WERI-Rb-1 (cell line): Measurements from ENCODE around the gene DBP.
A peak's percentile ranks its signal among the peaks of the same experiment; 100 is the strongest.

Source experiments
- DNase-seq: peaks from one replicate; pipeline ENCODE4 v3.0.0-alpha.2; 2020
- H3K27ac ChIP-seq: fragments of 250-450 bp; sonication (Bioruptor Pico); 2 replicates; pipeline ENCODE4 v1.5.1; 2020; ENCODE audit warnings: mild to moderate bottlenecking, moderate library complexity
- H3K27me3 ChIP-seq: fragments of 250-450 bp; sonication (Bioruptor Pico); 2 replicates; pipeline ENCODE4 v1.5.1; 2021; ENCODE audit warnings: mild to moderate bottlenecking, low read depth, moderate library complexity; ENCODE audit not compliant: insufficient read depth, severe bottlenecking
- H3K36me3 ChIP-seq: fragments of 250-450 bp; sonication (Bioruptor Pico); 2 replicates; pipeline ENCODE4 v1.5.1; 2020; ENCODE audit warnings: mild to moderate bottlenecking, moderate library complexity
- H3K4me3 ChIP-seq: 2 replicates; pipeline ENCODE4 v1.5.1; 2011; ENCODE audit warnings: low read depth, mild to moderate bottlenecking, control low read depth, low read length
- H3K9me3 ChIP-seq: fragments of 250-450 bp; sonication (Bioruptor Pico); 2 replicates; pipeline ENCODE4 v1.5.1; 2021; ENCODE audit warnings: mild to moderate bottlenecking, moderate library complexity; ENCODE audit not compliant: severe bottlenecking
- TF ChIP-seq, protein P1 (sequence below): IDR thresholded peaks from 2 replicates; pipeline ENCODE4 v1.5.1; 2011; ENCODE audit warnings: low read depth, mild to moderate bottlenecking, control low read depth, inconsistent platforms, low read length

The DBP gene

DNA sequence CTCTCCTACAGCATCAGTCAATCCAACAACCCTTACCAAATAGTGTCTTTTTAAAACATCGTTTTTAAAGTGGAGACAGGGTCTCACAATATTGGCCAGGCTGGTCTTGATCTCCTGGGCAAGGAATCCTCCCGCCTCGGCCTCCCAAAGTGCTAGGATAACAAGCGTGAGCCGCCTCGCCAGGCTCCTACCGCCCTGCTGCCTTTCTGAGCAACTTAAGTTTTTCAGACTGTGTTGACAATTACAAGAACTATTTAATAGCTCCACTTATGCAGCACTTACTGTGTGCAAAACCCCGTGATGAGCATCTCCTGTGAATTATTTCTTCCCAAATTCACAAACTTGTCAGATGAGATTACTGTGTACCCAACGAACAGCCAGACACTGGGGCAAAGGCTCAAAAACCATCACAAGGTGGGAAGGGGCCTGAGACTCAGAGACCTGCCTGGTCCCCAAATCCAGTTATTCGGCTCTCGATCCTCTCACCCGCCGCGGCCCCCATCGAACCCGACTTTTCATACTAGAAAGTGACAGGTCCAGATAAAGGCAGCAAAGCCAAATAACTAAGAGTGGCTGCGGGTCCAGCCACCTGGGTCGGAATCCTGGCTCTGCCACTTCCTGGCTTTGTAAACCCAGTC is 18.8 kb downstream of the DBP start:
- peaks cover 47% of the 10 kb centered on the region for H3K36me3 ChIP-seq
- peak overlapping the region; percentile 86 for H3K27ac ChIP-seq
- TF ChIP-seq, protein P1, sequence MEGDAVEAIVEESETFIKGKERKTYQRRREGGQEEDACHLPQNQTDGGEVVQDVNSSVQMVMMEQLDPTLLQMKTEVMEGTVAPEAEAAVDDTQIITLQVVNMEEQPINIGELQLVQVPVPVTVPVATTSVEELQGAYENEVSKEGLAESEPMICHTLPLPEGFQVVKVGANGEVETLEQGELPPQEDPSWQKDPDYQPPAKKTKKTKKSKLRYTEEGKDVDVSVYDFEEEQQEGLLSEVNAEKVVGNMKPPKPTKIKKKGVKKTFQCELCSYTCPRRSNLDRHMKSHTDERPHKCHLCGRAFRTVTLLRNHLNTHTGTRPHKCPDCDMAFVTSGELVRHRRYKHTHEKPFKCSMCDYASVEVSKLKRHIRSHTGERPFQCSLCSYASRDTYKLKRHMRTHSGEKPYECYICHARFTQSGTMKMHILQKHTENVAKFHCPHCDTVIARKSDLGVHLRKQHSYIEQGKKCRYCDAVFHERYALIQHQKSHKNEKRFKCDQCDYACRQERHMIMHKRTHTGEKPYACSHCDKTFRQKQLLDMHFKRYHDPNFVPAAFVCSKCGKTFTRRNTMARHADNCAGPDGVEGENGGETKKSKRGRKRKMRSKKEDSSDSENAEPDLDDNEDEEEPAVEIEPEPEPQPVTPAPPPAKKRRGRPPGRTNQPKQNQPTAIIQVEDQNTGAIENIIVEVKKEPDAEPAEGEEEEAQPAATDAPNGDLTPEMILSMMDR: no peak
- H3K27me3 ChIP-seq: no peaks in the 10 kb centered on the region
- H3K4me3 ChIP-seq: peak overlapping the region; percentile 97
- no peak for DNase-seq
- no peaks in the 10 kb centered on the region for H3K9me3 ChIP-seq

DNA sequence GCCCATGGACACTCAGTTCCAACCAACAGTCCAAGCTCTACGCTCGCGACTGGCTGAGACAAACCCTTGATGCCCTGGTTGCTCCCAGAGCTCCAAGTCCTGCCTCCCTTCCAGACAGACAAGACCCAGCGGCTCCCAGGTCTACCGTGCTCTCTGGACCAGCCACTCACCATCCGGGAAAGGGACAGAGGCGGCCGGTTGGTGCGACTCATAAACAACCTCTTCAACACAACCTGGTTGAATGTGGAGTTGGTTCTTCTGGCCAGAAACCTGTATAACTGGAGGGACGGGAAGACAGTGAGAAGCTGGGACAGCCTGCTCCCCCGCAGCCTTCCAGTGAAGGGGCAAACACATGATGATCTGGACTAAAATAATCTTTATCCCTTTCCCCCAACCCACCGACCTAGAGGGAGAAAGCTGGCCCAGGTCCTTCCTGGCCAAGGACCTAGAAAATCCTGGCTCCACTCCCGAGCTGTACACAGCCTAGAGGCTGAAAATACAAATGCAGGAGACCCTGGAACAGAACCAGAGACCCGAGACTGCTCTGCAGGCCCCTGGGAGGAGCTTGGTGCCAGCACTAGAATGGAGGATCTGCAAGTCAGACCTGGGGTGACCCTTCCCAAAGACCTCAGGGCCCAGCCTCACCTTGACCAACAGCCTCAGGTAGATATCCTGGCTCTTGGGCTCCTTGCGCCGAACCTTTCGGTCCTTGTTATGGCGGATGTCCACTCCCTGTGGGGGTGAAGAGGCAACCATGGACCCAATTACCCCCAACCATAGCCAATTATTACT is 19.8 kb downstream of the DBP start:
- no peak for DNase-seq
- no peaks in the 10 kb centered on the region for H3K9me3 ChIP-seq
- no peaks in the 10 kb centered on the region for H3K27me3 ChIP-seq
- H3K4me3 ChIP-seq: no peak overlapping the region
- peak overlapping the region; percentile 86; the same call in 1 of the 2 replicates for H3K27ac ChIP-seq
- peaks cover 47% of the 10 kb centered on the region for H3K36me3 ChIP-seq
- TF ChIP-seq, protein P1: no peak

DNA sequence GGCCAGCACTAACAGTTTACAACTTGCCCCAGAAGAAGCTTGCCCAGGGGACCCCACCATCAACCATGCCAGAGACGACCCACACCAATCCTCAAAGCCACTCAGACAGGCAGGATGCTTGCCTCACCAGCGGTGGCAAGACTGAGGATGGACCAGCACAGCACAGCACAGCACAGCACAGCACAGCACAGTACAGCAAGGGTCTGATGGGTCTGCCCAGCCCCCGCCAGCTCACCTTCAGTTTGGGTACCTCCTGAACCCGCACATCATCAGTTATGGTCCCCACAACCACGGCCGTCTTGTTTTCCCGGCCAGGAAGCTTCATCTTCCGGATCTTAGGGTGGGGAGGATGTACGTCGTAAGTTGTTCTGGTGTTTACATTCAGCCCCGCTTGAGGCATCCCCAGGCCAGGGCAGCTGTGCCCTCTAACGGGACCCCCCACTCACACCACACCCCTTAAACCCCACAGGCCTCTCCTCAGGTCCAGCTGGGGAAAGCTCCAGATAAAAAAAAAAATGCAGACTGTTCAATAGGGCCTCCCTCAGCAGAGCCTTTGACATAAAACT is 20.6 kb downstream of the DBP start:
- Histone ChIP-seq H3K27ac (no peak overlapping the region), H3K4me3 (no peak overlapping the region), H3K27me3 (no peaks in the 10 kb centered on the region), H3K36me3 (peaks cover 47% of the 10 kb centered on the region), H3K9me3 (no peaks in the 10 kb centered on the region)
- TF ChIP-seq, protein P1: no peak
- no peak for DNase-seq

DNA sequence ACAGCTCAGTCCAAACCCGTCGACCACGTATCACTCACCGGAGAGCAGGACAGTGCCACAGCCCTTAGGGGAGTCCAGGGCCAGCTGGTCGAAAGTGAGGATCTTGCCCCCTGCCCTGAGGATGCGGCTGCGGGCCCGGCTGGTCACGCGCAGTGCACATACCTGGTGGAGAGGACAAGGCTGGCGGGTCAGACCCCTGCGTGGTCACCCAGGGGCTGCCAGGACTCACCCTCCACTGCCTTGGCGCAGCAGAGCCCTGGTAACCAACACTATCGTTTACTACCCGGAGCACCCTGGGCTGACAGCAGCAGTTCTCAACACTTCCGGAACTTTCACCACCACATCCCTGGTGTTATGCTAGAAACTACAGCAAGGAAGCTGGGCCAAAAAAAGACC is 21.1 kb downstream of the DBP start:
- TF ChIP-seq, protein P1: no peak
- no peak for DNase-seq
- no peak overlapping the region for H3K27ac ChIP-seq

DNA sequence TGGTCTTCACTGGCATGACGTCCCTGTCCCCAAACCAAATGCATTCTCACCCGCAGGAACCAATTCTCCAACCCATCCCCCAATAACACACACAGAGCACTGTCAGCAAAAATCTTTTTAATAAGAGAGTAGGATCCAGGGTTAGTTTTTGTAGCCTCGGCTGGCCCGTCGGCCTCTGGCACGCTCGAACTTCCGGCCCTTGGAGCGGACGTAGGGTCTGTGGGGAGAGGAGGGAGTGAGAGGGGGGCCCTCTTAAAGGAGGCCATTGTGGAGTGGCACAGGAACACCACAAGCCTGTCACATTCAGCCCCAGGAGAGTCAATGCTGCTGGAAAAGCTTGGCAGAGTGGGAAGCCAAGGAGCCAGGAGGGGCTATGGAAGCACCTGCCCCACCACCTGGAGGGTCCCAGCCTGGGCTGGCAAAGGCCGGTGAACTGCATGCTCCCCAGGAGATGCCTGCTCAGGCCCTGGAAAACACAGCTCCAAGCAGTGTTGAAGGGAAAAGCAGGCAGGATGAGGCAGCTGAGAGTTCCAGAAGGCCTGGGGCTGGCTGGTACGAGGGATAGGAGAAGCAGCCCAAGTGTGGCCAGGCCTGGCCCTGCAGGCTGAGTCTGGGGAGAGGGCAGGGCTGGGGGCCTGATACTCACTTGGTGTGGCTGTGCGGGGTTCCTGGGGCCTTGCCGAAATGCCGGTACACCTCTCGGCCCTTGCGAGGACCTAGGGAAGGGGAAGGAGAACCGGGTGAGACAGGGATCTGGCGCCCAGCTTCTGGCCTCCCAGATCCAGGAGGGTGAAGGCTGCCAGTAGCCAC is 21.7 kb downstream of the DBP start:
- H3K4me3 ChIP-seq: no peak overlapping the region
- DNase-seq: no peak
- TF ChIP-seq, protein P1: no peak
- no peak overlapping the region for H3K27ac ChIP-seq
- no peaks in the 10 kb centered on the region for H3K9me3 ChIP-seq
- peaks cover 47% of the 10 kb centered on the region for H3K36me3 ChIP-seq
- H3K27me3 ChIP-seq: no peaks in the 10 kb centered on the region

More for the DNA sequence above, 21.1 kb downstream of the DBP start:
- Histone ChIP-seq H3K27me3 (no peaks in the 10 kb centered on the region), H3K9me3 (no peaks in the 10 kb centered on the region), H3K4me3 (no peak overlapping the region), H3K36me3 (peaks cover 47% of the 10 kb centered on the region)
